Activated CD4-positive, alpha-beta T cell treated with anti-CD3 and anti-CD28 coated beads, Interleukin-2, amount 10 ng/mL, durations not matched to agents 7 days and 5 days (primary cell): Measurements from ENCODE around the gene SLC6A15. TPM values are rescaled to one million over a fixed set of nuclear protein-coding genes. Genes with fewer than 3 reads are reported as not detected.

ENCODE experiments used
- CTCF ChIA-PET: fragments of 350-600 bp; sonication (Branson Sonifier 250); formaldehyde crosslinking; loops from one replicate; lab custom pipeline; 2021; ENCODE audit warnings: antibody characterized with exemption; lab: Charles Lee
- POLR2A ChIA-PET: fragments of 350-600 bp; sonication (Branson Sonifier 250); formaldehyde crosslinking; loops from one replicate; lab custom pipeline; 2021; ENCODE audit warnings: antibody characterized with exemption; lab: Charles Lee
- DNase-seq: peaks from one replicate; pipeline ENCODE4 v3.0.0-alpha.2; 2020
- H3K27ac Mint-ChIP-seq: one replicate; pipeline ENCODE4 v1.8.0; 2021; ENCODE audit warnings: mild to moderate bottlenecking, moderate library complexity, mixed read lengths
- H3K27me3 Mint-ChIP-seq: one replicate; pipeline ENCODE4 v1.8.0; 2021; ENCODE audit warnings: mixed read lengths
- H3K36me3 Mint-ChIP-seq: one replicate; pipeline ENCODE4 v1.8.0; 2021; ENCODE audit warnings: low read depth, mixed read lengths
- H3K4me1 Mint-ChIP-seq: one replicate; pipeline ENCODE4 v1.8.0; 2021; ENCODE audit warnings: mixed read lengths
- H3K4me3 Mint-ChIP-seq: one replicate; pipeline ENCODE4 v1.8.0; 2021; ENCODE audit warnings: mild to moderate bottlenecking, moderate library complexity, mixed read lengths
- H3K9me3 Mint-ChIP-seq: one replicate; pipeline ENCODE4 v1.8.0; 2021; ENCODE audit warnings: mixed read lengths
- total RNA-seq, 2 experiments: library from RNA; stranded (reverse); gene quantifications; one replicate each; pipeline ENCODE4 v1.2.3, GENCODE V29; 2021

SLC6A15 gene
- total RNA-seq, 2 experiments from 2014 or later, result not detected

GRCh38 chr12:84911271-84912197 lies 1.1 kb downstream of the SLC6A15 start:
- ChIA-PET POLR2A (no interaction called here), CTCF (no interaction called here)
- peak; percentile 11 for DNase-seq
- Mint-ChIP-seq H3K4me3 (peak overlapping the region; percentile 48), H3K27ac (no peak overlapping the region), H3K27me3 (peaks cover 54% of the 10 kb centered on the region), H3K4me1 (peaks cover 19% of the 10 kb centered on the region), H3K9me3 (no peaks in the 10 kb centered on the region), H3K36me3 (no peaks in the 10 kb centered on the region)

GRCh38 chr12:84910549-84911241 lies 1.9 kb downstream of the SLC6A15 start:
- Mint-ChIP-seq H3K4me1 (peaks cover 19% of the 10 kb centered on the region), H3K27ac (no peak overlapping the region), H3K4me3 (peak overlapping the region; percentile 48), H3K9me3 (no peaks in the 10 kb centered on the region), H3K27me3 (peaks cover 53% of the 10 kb centered on the region), H3K36me3 (no peaks in the 10 kb centered on the region)
- CTCF ChIA-PET, result no interaction called here
- POLR2A ChIA-PET, result no interaction called here
- no peak for DNase-seq

GRCh38 chr12:84904051-84904450 lies 8.5 kb downstream of the SLC6A15 start:
- no peaks in the 10 kb centered on the region for H3K36me3 Mint-ChIP-seq
- H3K9me3 Mint-ChIP-seq, result no peaks in the 10 kb centered on the region
- CTCF ChIA-PET, result no interaction called here
- POLR2A ChIA-PET, result no interaction called here
- H3K4me3 Mint-ChIP-seq, result no peak overlapping the region
- no peak for DNase-seq
- H3K27me3 Mint-ChIP-seq, result peaks cover 4% of the 10 kb centered on the region
- H3K27ac Mint-ChIP-seq, result no peak overlapping the region
- H3K4me1 Mint-ChIP-seq, result no peaks in the 10 kb centered on the region

- ChIA-PET POLR2A (no interaction called here), CTCF (no interaction called here)
- no peak for DNase-seq
- Mint-ChIP-seq H3K36me3 (no peaks in the 10 kb centered on the region), H3K27me3 (no peaks in the 10 kb centered on the region), H3K4me1 (no peaks in the 10 kb centered on the region), H3K27ac (no peak overlapping the region), H3K4me3 (no peak overlapping the region), H3K9me3 (no peaks in the 10 kb centered on the region)
Measured at GRCh38 chr12:84891106-84891838, 21.3 kb downstream of the SLC6A15 start.

GRCh38 chr12:84889818-84890217 lies 22.8 kb downstream of the SLC6A15 start:
- POLR2A ChIA-PET, result no interaction called here
- CTCF ChIA-PET, result no interaction called here
- Mint-ChIP-seq H3K27ac (no peak overlapping the region), H3K4me1 (no peaks in the 10 kb centered on the region), H3K4me3 (no peak overlapping the region), H3K36me3 (no peaks in the 10 kb centered on the region), H3K9me3 (no peaks in the 10 kb centered on the region), H3K27me3 (no peaks in the 10 kb centered on the region)
- DNase-seq, result no peak

GRCh38 chr12:84888861-84889260 lies 23.7 kb downstream of the SLC6A15 start:
- Mint-ChIP-seq H3K27ac (no peak overlapping the region), H3K4me3 (no peak overlapping the region), H3K4me1 (no peaks in the 10 kb centered on the region), H3K9me3 (no peaks in the 10 kb centered on the region), H3K36me3 (no peaks in the 10 kb centered on the region), H3K27me3 (no peaks in the 10 kb centered on the region)
- ChIA-PET POLR2A (no interaction called here), CTCF (no interaction called here)
- no peak for DNase-seq

GRCh38 chr12:84877340-84877739 lies 35.3 kb downstream of the SLC6A15 start:
- H3K4me3 Mint-ChIP-seq, result no peak overlapping the region
- no peaks in the 10 kb centered on the region for H3K4me1 Mint-ChIP-seq
- peaks cover 4% of the 10 kb centered on the region for H3K27me3 Mint-ChIP-seq
- CTCF ChIA-PET, result no interaction called here
- H3K27ac Mint-ChIP-seq, result no peak overlapping the region
- no peak for DNase-seq
- H3K36me3 Mint-ChIP-seq, result no peaks in the 10 kb centered on the region
- POLR2A ChIA-PET, result no interaction called here
- H3K9me3 Mint-ChIP-seq, result no peaks in the 10 kb centered on the region

GRCh38 chr12:84875241-84875640 lies 37.4 kb downstream of the SLC6A15 start:
- H3K4me3 Mint-ChIP-seq, result no peak overlapping the region
- no peaks in the 10 kb centered on the region for H3K9me3 Mint-ChIP-seq
- no peaks in the 10 kb centered on the region for H3K36me3 Mint-ChIP-seq
- ChIA-PET POLR2A (no interaction called here), CTCF (interaction anchor here (1.1 kb wide), 1 partner anchor 154 kb away, joined by 6 read pairs; no protein-coding TSS in a partner anchor)
- H3K4me1 Mint-ChIP-seq, result no peaks in the 10 kb centered on the region
- peaks cover 4% of the 10 kb centered on the region for H3K27me3 Mint-ChIP-seq
- H3K27ac Mint-ChIP-seq, result no peak overlapping the region
- no peak for DNase-seq

GRCh38 chr12:84874825-84875139 lies 37.8 kb downstream of the SLC6A15 start:
- DNase-seq, result no peak
- POLR2A ChIA-PET, result no interaction called here
- Mint-ChIP-seq H3K27me3 (peaks cover 4% of the 10 kb centered on the region), H3K27ac (no peak overlapping the region), H3K4me1 (no peaks in the 10 kb centered on the region), H3K36me3 (no peaks in the 10 kb centered on the region), H3K4me3 (no peak overlapping the region), H3K9me3 (no peaks in the 10 kb centered on the region)
- CTCF ChIA-PET, result interaction anchor here (1.1 kb wide), 1 partner anchor 154 kb away, joined by 6 read pairs; no protein-coding TSS in a partner anchor

- H3K36me3 Mint-ChIP-seq, result no peaks in the 10 kb centered on the region
- ChIA-PET POLR2A (no interaction called here), CTCF (no interaction called here)
- H3K27me3 Mint-ChIP-seq, result peaks cover 4% of the 10 kb centered on the region
- no peak overlapping the region for H3K4me3 Mint-ChIP-seq
- H3K9me3 Mint-ChIP-seq, result no peaks in the 10 kb centered on the region
- H3K4me1 Mint-ChIP-seq, result no peaks in the 10 kb centered on the region
- DNase-seq, result no peak
- H3K27ac Mint-ChIP-seq, result no peak overlapping the region
Measured at GRCh38 chr12:84874125-84874824, 38.3 kb downstream of the SLC6A15 start.

- POLR2A ChIA-PET, result no interaction called here
- H3K4me1 Mint-ChIP-seq, result no peaks in the 10 kb centered on the region
- no peak overlapping the region for H3K4me3 Mint-ChIP-seq
- H3K27ac Mint-ChIP-seq, result no peak overlapping the region
- DNase-seq, result no peak
- CTCF ChIA-PET, result no interaction called here
- H3K36me3 Mint-ChIP-seq, result no peaks in the 10 kb centered on the region
- H3K27me3 Mint-ChIP-seq, result no peaks in the 10 kb centered on the region
- no peaks in the 10 kb centered on the region for H3K9me3 Mint-ChIP-seq
Measured at GRCh38 chr12:84862186-84862585, 50.4 kb downstream of the SLC6A15 start.

- CTCF ChIA-PET, result no interaction called here
- Mint-ChIP-seq H3K27ac (no peak overlapping the region), H3K9me3 (no peaks in the 10 kb centered on the region), H3K4me3 (no peak overlapping the region), H3K36me3 (no peaks in the 10 kb centered on the region), H3K27me3 (peaks cover under 1% of the 10 kb centered on the region), H3K4me1 (no peaks in the 10 kb centered on the region)
- DNase-seq, result no peak
- POLR2A ChIA-PET, result no interaction called here
Measured at GRCh38 chr12:84860718-84861117, 51.9 kb downstream of the SLC6A15 start.
